ENCODE results near the gene CFLAR.

- no peak for TF ChIP-seq CTCF (IDR thresholded peaks at IDR 0.05; ENCODE audit: insufficient read depth, low read length, poor library complexity, severe bottlenecking)
- no peak for TF ChIP-seq EZH2phosphoT487 (conservative IDR thresholded peaks at IDR 0.05; ENCODE audit: low read length)
These were observed 5.3 kb upstream of the CFLAR start for GRCh38 chr2:201110615-201111014.
